PC-9 (cell line): ENCODE data around the gene RAB3B. TPM values are rescaled to one million over a fixed set of nuclear protein-coding genes. Genes with fewer than 3 reads are reported as not detected.

Experiments
- BruUV-seq: library from RNA; stranded (reverse); fragments of 400-500 nt; replicated peaks from 2 replicates; lab custom pipeline; 2021; lab: Mats Ljungman, UMichigan
- CTCF ChIA-PET: fragments of 300-600 bp; sonication (Branson Sonifier 250); formaldehyde crosslinking; loops from one replicate; lab custom pipeline; 2022; ENCODE audit warnings: antibody characterized with exemption; lab: Charles Lee
- POLR2A ChIA-PET: fragments of 300-600 bp; sonication (Branson Sonifier 250); formaldehyde crosslinking; loops from one replicate; lab custom pipeline; 2022; ENCODE audit warnings: antibody characterized with exemption; ENCODE audit not compliant: unreplicated experiment; lab: Charles Lee
- DNase-seq, 2 experiments: peaks; one replicate each; pipeline versions ENCODE4 v3.0.0 to v3.0.0-alpha.2; 2015 to 2022; ENCODE audit warnings: mixed read lengths in 1 of 2
- H2AFZ ChIP-seq: fragments of 200-600 bp; sonication (generic); 2 replicates; pipeline ENCODE4 v1.8.1; 2017; ENCODE audit warnings: antibody characterized with exemption
- H3F3A ChIP-seq: fragments of 200-600 bp; sonication (generic); 2 replicates; pipeline ENCODE4 v1.8.1; 2017; ENCODE audit warnings: antibody characterized with exemption, mild to moderate bottlenecking, low read depth; ENCODE audit not compliant: insufficient read depth
- H3K27ac ChIP-seq: fragments of 200-600 bp; sonication (generic); 2 replicates; pipeline ENCODE4 v1.6.1; 2016; ENCODE audit warnings: mixed run types
- H3K27me3 ChIP-seq: fragments of 200-600 bp; sonication (generic); 2 replicates; pipeline ENCODE4 v1.6.1; 2016; ENCODE audit warnings: low read depth, mixed run types; ENCODE audit not compliant: insufficient read depth
- H3K36me3 ChIP-seq: fragments of 200-600 bp; sonication (generic); 2 replicates; pipeline ENCODE4 v1.6.1; 2016; ENCODE audit warnings: low read depth, mixed run types
- H3K4me1 ChIP-seq: fragments of 200-600 bp; sonication (generic); replicated peaks from 2 replicates; pipeline ENCODE4 v1.6.1; 2016; ENCODE audit warnings: mixed run types; ENCODE audit not compliant: insufficient read depth
- H3K4me2 ChIP-seq: fragments of 200-600 bp; sonication (generic); 2 replicates; pipeline ENCODE4 v1.6.1; 2017; ENCODE audit warnings: mixed run types
- H3K4me3 ChIP-seq: fragments of 200-600 bp; sonication (generic); 2 replicates; pipeline ENCODE4 v1.6.1; 2016; ENCODE audit warnings: mixed run types
- H3K79me2 ChIP-seq: fragments of 200-600 bp; sonication (generic); 2 replicates; pipeline ENCODE4 v1.6.1; 2017; ENCODE audit warnings: low read depth, mixed run types
- H3K9me2 ChIP-seq: fragments of 200-600 bp; sonication (generic); 2 replicates; pipeline ENCODE4 v1.8.1; 2017; ENCODE audit warnings: mild to moderate bottlenecking; ENCODE audit not compliant: insufficient read depth
- H3K9me3 ChIP-seq: fragments of 200-600 bp; sonication (generic); 2 replicates; pipeline ENCODE4 v1.8.1; 2016; ENCODE audit warnings: low read depth; ENCODE audit not compliant: insufficient read depth
- H4K20me1 ChIP-seq: fragments of 200-600 bp; sonication (generic); 2 replicates; pipeline ENCODE4 v1.8.1; 2017; ENCODE audit not compliant: insufficient read depth
- EZH2 ChIP-seq: fragments of 200-600 bp; sonication (generic); IDR thresholded peaks from 2 replicates; pipeline ENCODE4 v1.8.0; 2017; ENCODE audit warnings: antibody characterized with exemption, low read depth
- intact Hi-C: fragments of 100-400 bp; cut with micrococcal nuclease; formaldehyde crosslinking; loops from one replicate; pipeline ENCODE4 v1.10.0; 2022; ENCODE audit not compliant: unreplicated experiment
- total RNA-seq: library from RNA; stranded (reverse); gene quantifications from 2 replicates; pipeline ENCODE4 v1.2.3, GENCODE V29; 2021
- TF ChIP-seq, protein P1 (sequence below): fragments of 200-600 bp; sonication (generic); conservative IDR thresholded peaks from 2 replicates; pipeline ENCODE4 v1.6.1; 2017; ENCODE audit warnings: mixed run types, antibody characterized with exemption, mild to moderate bottlenecking, moderate library complexity

Gene RAB3B
- total RNA-seq, 1 experiment from 2014 or later: 2.6 TPM

DNA sequence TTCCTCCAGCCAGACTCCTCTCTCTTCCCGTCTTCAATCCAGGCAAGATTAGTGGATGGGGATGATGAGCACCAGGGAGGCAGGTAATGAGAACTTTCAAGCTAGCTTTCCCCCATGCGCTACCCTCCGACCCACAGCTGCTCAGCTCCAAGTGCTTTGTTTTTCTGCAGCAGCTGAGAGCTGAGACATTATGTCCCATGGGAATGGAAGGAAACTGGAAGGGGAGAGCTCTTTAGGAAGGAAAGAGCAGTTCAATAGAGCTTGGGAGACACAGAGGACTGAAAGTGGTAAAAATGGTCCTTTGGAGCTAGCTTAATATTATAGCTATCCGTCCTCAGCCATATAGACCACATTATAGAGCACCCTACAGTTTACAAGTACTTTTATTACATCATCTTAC is 39.8 kb downstream of the RAB3B start:
- POLR2A ChIA-PET: no interaction called here
- CTCF ChIA-PET: no interaction called here

DNA sequence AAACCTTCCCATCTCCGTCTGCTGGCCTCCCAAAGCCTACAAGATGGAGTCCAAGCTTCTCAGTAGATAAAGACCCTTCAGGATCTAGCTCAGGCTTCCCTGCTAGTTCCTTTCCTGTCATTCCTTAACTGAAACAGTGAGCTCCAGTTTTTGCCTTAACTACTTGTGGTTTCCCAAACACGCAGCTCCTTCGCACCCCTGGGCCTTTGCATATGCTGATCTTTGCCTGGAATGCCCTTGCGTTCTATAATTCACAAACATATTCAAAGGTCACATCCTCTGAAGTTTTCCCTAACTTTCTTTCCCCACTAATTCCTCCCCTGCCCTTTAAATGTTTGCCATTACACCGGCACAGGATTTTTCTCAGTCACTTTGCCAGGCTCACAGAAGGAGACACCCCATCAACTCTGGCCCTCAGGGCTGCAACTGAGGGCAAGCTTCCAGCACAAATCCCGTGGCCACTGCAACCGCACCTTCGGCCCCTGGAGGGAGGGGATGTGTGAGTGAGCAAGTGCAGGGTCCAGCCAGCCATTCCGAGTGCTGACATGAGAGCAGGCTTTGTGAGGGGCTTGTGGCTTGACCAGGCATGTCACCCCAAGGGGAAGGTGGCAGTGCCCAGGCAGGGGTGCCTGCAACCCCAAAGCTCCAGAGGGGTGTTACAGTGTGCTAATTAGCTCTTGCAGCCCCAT is 41.3 kb downstream of the RAB3B start:
- TF ChIP-seq, protein P1, sequence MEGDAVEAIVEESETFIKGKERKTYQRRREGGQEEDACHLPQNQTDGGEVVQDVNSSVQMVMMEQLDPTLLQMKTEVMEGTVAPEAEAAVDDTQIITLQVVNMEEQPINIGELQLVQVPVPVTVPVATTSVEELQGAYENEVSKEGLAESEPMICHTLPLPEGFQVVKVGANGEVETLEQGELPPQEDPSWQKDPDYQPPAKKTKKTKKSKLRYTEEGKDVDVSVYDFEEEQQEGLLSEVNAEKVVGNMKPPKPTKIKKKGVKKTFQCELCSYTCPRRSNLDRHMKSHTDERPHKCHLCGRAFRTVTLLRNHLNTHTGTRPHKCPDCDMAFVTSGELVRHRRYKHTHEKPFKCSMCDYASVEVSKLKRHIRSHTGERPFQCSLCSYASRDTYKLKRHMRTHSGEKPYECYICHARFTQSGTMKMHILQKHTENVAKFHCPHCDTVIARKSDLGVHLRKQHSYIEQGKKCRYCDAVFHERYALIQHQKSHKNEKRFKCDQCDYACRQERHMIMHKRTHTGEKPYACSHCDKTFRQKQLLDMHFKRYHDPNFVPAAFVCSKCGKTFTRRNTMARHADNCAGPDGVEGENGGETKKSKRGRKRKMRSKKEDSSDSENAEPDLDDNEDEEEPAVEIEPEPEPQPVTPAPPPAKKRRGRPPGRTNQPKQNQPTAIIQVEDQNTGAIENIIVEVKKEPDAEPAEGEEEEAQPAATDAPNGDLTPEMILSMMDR: no peak
- TF ChIP-seq EZH2: no peak
- Histone ChIP-seq H2AFZ (no peak overlapping the region), H3K27ac (no peak overlapping the region), H3K79me2 (no peaks in the 10 kb centered on the region), H4K20me1 (no peaks in the 10 kb centered on the region), H3F3A (no peaks in the 10 kb centered on the region), H3K4me2 (no peak overlapping the region), H3K4me3 (no peak overlapping the region), H3K9me2 (no peaks in the 10 kb centered on the region), H3K9me3 (no peaks in the 10 kb centered on the region), H3K36me3 (no peaks in the 10 kb centered on the region), H3K27me3 (no peaks in the 10 kb centered on the region), H3K4me1 (no peaks in the 10 kb centered on the region)
- POLR2A ChIA-PET: interaction anchor here (0.5 kb wide), 1 partner anchor 57 kb away, joined by 6 read pairs; no protein-coding TSS in a partner anchor
- intact Hi-C loops: no loop called here
- BruUV-seq: no TSS peak
- CTCF ChIA-PET: no interaction called here
- DNase-seq: no peak

More for the DNA sequence above, 39.8 kb downstream of the RAB3B start:
- H3K27me3 ChIP-seq: no peaks in the 10 kb centered on the region
- no peaks in the 10 kb centered on the region for H3K36me3 ChIP-seq
- no peaks in the 10 kb centered on the region for H4K20me1 ChIP-seq
- H3K27ac ChIP-seq: no peak overlapping the region
- DNase-seq: no peak
- H3F3A ChIP-seq: no peaks in the 10 kb centered on the region
- H3K4me2 ChIP-seq: no peak overlapping the region
- BruUV-seq: no TSS peak
- H3K79me2 ChIP-seq: no peaks in the 10 kb centered on the region
- no peaks in the 10 kb centered on the region for H3K4me1 ChIP-seq
- TF ChIP-seq, protein P1: no peak
- no peak for TF ChIP-seq EZH2
- H3K9me2 ChIP-seq: no peaks in the 10 kb centered on the region
- H3K4me3 ChIP-seq: no peak overlapping the region
- no peaks in the 10 kb centered on the region for H3K9me3 ChIP-seq
- intact Hi-C loops: no loop called here
- H2AFZ ChIP-seq: no peak overlapping the region

DNA sequence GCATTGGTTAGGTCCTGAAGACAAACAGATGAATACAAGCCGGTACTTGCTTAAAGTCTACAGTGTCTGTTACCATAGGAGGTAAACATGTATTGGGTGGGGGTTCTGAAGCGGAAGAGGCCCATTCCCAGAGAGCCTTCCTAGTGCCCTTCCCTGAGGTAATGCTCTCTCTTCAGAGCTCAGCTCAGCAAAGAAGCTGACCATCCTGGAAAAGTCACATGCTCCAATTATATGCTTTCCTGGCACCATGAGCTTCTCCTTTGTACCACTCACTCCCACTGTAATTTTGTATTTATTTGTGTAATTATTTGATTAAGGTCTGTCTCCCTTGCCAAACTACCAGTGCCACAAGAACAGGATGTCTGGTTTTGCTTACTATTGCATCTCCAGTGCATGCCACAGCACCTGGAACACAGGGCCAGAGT is 42.0 kb downstream of the RAB3B start:
- Histone ChIP-seq H3K4me2 (no peak overlapping the region), H3F3A (no peaks in the 10 kb centered on the region), H3K9me2 (no peaks in the 10 kb centered on the region), H2AFZ (no peak overlapping the region), H3K27ac (no peak overlapping the region), H3K4me3 (no peak overlapping the region), H3K27me3 (no peaks in the 10 kb centered on the region), H3K79me2 (no peaks in the 10 kb centered on the region), H3K36me3 (no peaks in the 10 kb centered on the region), H3K9me3 (no peaks in the 10 kb centered on the region), H4K20me1 (no peaks in the 10 kb centered on the region), H3K4me1 (no peaks in the 10 kb centered on the region)
- intact Hi-C loops: no loop called here
- DNase-seq: no peak
- BruUV-seq: no TSS peak
- TF ChIP-seq, protein P1: no peak
- CTCF ChIA-PET: no interaction called here
- POLR2A ChIA-PET: interaction anchor here (0.5 kb wide), 1 partner anchor 56 kb away, joined by 6 read pairs; no protein-coding TSS in a partner anchor
